Stromal cell of bone marrow (primary cell): Measurements from ENCODE around the gene RBP3.

Experiments used
- DNase-seq: peaks from one replicate; pipeline ENCODE4 v3.0.0-alpha.2; 2012; ENCODE audit warnings: low read depth

RBP3 gene

DNA sequence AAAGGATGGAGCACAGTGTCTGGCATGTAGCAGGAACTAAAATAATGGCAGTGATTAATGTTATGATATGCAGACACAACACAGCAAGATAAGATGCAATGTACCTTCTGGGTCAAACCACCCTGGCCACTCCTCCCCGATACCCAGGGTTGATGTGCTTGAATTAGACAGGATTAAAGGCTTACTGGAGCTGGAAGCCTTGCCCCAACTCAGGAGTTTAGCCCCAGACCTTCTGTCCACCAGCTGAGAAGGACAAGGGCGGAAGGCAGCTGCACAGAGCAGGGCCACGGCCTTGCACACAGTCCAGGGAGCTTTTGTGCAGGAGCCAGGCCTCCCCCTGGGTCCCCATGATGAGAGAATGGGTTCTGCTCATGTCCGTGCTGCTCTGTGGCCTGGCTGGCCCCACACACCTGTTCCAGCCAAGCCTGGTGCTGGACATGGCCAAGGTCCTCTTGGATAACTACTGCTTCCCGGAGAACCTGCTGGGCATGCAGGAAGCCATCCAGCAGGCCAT is at the start of gene RBP3:
RBP3 (plus strand) TSS at position 226 of the 514 bp plus-strand sequence; CDS start at position 348, 122 bp downstream.
- no peak for DNase-seq

DNA sequence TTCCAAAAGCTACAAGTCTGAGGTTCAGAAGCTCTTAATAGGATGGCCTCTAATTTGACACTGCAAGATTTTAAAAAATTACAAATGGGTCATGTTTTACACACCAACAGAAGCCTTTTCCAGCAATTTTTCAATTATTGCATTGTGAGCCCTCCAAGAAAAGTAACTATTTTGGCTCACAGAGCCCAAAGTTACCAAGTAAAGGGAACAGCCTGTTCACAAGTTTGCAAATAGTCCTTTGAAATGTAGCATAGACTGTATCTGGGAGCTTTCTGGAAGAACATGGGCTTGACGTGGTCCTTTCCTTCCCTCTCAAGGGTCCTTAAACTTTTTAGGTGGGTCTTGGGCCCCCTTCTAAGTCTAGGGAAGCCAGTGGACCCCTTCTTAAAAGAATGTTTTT is 49.4 kb upstream of the RBP3 start:
- no peak for DNase-seq

DNA sequence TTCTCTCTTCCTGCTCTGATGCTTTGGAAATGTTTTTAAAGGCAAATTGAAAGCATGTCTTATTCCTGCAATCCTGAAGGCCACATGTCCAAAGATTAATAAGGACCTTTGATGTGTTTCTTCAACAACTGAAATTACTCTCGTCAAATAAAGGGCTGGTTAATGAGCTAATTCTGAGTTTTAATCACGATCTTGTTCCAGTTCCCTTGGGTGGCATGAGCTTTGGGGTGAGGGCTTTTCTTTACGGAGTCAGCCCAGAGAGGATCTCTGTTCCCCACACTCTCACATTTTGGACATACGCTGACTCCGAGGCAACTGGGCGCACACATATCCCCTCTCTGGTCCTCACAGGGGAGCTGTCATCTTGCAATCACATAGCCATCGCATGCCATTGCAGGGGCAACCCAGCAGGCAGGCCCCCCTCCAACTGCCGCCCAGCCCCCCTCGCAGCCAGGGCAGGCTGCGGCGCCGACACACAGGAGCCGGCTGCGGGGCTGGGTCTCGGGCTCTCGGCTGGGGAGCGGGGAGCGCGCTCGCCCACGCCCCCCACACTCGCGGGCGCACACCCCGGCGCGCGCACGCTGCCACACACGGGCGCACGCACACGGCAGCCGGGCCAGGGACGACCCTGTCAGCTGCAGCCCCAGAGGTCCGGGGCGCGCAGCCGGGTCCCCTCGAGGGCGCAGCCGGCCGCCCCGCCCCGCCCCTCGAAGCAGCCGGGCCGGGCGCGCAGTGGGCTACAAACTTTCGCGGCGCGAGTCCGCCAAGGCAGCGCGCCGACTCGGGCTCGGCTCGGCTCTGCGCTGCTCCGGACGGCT is 48.3 kb upstream of the RBP3 start, which contains the start of gene GDF10:
GDF10 (plus strand) TSS at position 587 of the 818 bp plus-strand sequence. CDS start 455 bp downstream, outside the sequence.
- no peak for DNase-seq

DNA sequence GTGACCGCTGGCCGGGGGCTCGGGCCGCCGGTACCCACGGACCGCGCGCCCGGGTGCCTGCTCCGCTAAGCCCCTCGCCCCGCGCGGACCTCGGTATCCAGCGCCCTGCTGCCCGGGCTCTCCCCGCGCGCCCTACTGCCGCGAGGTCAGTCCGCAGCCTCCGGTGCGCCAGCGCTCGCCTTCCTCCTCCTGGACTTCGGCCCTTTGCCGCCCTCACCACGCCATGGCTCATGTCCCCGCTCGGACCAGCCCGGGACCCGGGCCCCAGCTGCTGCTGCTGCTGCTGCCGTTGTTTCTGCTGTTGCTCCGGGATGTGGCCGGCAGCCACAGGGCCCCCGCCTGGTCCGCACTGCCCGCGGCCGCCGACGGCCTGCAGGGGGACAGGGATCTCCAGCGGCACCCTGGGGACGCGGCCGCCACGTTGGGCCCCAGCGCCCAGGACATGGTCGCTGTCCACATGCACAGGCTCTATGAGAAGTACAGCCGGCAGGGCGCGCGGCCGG is 47.7 kb upstream of the RBP3 start:
- DNase-seq: no peak

DNA sequence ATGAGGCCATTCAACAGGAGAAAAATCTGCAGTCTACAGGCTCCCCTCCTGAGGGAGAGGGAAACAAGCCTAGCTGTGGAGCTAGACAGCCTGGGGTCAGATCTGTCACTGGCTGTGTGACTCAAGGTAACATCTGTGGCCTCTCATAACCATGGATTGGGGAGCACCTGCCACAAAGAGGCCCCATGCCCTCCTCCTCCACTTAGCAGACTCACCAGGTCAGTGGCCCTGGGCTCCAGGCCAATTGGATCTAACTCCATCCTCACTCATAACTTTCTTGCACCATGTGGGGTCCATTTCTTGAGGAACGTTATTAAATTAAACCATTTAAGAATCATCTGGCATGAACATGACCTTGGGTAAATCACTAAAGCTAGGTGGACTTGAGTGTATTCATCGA is 46.3 kb upstream of the RBP3 start:
- no peak for DNase-seq

DNA sequence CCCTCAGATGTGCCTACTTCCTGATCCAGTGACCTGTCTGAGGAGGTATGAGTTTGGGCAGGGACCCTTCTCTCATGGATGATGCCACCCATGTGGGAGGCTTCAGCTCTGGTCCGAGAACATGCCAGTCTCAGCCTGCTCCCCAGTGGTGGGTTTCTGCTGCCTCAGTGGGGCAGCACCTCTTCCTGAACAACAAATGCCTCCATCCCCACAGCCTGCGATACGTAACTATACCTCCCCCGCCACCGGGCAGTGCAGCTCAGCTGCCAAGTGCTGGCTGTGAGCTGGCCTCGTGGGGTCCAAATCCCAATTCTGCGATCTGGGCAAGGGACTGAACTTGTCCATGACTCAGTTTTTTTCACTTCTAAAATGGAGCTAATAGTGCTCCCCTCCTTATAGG is 45.1 kb upstream of the RBP3 start:
- DNase-seq: no peak

DNA sequence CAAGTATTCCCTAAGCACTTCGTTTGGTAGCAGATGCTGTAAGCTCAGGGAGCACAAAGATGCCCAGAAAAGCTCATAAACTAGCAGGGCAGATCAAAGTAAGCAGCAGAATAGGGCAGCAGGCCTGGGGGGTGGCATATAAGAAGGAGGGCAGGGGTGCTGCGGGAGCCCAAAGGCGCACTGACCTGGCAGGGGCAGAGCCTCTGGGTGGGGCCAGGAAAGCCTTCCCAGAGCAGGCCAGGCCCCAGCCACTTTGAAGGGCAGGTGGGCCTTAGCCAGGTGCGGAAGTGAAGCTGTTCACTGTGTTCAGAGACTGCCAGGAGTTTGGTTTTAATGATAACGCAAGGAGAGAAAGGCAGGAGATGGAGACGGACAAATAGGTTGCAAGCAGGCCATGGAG is 44.3 kb upstream of the RBP3 start:
- DNase-seq: no peak

DNA sequence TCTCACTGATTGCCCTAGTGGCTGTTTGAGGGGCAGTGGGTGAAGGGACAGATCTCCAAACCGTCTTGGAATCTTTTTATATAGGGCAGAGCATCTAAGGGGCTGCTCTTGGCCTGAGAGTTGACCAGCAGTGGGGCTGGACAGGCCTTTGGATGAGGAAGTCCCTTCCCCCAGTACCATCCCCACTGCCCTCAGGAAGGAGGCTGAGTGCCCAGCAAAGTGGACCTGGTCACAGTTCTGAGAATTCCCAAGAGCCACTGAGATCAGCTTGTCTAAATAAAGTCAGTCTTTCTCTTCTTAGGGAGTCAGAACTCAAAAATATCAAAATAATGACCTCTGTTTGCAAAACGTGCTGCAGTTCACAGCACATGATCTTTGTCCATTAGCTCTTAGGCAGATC is 42.6 kb upstream of the RBP3 start:
- no peak for DNase-seq

DNA sequence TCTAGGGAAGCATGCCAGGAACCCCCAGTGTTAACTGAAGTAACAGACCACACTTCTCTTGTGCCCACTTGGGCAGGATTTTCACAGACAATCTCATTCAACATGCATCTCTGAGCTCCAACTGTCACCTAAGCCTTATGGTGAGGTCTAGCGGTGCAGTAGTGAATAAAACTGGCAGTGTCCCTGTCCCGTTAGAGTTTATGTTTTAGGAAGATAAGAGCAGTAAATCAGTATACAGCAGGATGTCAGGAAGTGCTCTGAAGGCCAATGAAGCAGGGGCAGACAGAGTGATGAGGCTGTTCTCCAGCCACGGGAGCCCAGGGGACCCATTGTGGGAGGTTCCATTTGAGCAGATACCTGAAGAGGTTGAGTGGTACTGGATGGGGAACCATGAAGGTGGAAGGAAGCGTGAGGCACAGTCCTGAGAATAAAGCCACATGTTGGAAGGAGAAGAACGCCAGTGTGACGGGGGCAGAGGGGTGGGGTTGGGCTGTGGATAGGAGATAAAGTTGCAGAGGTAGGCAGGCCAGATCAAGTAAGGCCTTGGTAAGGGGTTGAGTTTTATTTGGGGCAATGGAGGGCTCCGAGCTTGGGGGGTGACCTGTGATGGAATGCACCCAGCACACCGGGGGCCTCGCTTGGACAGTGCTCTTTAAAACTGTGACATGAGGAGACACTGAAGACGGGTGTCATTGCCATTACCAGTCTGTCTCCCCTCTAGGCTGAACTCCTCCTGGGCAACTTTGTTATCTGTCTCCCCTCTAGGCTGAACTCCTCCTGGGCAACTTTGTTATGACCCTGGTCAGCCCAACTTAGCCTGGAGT is 41.6 kb upstream of the RBP3 start:
- DNase-seq: no peak

DNA sequence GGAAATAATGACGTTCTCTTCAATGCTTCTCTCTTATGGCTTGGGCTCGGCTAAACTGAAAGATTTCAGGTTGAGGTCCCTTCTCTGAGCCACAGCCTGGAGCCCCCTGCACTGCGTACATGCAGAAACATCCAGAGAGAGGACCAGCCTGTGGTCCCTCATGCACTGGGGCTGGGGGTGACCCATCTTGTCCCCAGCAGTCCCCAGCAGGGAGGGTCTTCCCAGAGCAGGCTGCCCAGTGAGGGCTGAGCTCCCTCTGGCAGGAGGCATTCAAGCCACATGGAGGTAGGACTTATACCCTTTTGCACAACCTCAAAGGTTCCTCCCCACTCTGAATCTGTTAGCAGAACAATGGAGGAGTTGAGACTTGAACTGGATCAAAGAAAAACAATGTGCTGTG is 40.8 kb upstream of the RBP3 start:
- no peak for DNase-seq

DNA sequence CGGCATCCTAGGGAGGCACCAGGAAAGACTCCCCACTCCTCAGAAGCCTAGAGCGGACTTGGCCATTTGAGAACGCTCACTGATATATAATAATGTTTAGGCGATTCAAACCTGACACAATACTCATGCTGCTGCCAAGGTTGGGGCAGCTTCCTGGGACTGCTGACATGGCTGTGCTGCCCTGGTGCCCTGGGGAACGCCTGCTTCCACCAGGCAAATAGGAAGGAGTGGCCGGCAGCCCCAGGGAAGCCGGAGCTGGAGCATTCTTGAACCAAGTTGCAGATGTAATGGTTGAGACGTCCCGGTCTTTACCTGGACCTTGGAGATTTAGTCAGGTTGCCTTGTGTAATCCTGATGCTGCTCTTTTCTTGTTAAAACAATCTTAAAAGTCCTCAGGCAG is 39.4 kb upstream of the RBP3 start:
- no peak for DNase-seq

DNA sequence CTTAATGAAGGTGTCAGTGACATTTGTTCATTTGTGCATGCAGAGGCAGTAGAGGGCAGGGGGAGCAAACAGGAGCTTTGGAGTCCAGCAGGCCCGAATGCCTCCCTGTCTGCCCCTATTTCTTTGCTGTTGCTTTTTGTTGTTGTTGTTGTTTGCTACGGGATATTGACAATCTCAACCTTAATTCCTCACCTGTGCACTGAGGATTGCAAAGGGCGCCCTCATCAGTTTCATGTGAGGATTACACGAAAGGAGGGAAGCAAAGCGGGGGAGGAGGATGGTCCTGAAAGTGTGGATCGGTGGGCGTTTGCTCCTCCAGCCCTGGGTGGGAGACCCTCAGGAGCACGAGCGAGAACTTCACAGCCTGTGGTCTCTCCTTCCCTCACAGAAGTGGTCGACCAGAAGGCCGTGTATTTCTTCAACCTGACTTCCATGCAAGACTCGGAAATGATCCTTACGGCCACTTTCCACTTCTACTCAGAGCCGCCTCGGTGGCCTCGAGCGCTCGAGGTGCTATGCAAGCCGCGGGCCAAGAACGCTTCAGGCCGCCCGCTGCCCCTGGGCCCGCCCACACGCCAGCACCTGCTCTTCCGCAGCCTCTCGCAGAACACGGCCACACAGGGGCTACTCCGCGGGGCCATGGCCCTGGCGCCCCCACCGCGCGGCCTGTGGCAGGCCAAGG is 38.6 kb upstream of the RBP3 start:
- no peak for DNase-seq

DNA sequence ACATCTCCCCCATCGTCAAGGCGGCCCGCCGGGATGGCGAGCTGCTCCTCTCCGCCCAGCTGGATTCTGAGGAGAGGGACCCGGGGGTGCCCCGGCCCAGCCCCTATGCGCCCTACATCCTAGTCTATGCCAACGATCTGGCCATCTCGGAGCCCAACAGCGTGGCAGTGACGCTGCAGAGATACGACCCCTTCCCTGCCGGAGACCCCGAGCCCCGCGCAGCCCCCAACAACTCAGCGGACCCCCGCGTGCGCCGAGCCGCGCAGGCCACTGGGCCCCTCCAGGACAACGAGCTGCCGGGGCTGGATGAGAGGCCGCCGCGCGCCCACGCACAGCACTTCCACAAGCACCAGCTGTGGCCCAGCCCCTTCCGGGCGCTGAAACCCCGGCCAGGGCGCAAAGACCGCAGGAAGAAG is 38.1 kb upstream of the RBP3 start:
- no peak for DNase-seq

DNA sequence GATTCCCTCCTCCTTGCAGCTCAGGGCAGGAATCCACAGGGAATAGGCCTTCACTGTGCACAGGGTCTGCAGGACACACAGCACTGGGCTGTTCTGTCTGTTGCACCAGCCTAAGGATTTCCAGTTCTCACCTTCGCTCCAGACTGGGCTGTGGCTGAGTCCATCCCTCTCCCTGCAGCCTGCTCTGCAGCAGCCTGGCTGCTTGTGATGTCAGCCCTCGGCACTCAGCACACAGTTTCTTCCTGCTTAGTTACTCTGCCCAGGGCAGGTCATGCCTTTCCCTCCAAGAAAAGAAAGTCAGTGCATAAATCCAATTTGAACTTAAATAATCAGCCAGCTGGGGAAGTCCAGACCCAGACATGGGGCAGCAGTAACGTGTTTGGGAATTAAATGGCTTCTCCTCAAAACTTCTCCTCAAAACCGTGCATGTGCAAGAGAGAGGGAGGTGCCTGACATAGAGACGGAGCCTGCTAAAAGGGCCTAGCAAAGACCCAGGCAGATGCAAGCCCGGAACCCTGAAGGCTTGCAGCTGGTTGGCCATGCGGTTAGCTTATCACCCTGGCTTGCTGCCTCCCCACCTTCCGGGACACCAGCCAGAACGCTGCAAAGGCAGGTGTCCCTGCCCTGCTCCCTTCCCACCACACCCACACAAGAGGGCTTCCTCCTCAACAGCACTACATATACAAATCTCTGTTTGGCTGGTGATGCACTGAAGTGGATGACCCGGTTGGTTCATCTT is 36.8 kb upstream of the RBP3 start:
- DNase-seq: no peak

DNA sequence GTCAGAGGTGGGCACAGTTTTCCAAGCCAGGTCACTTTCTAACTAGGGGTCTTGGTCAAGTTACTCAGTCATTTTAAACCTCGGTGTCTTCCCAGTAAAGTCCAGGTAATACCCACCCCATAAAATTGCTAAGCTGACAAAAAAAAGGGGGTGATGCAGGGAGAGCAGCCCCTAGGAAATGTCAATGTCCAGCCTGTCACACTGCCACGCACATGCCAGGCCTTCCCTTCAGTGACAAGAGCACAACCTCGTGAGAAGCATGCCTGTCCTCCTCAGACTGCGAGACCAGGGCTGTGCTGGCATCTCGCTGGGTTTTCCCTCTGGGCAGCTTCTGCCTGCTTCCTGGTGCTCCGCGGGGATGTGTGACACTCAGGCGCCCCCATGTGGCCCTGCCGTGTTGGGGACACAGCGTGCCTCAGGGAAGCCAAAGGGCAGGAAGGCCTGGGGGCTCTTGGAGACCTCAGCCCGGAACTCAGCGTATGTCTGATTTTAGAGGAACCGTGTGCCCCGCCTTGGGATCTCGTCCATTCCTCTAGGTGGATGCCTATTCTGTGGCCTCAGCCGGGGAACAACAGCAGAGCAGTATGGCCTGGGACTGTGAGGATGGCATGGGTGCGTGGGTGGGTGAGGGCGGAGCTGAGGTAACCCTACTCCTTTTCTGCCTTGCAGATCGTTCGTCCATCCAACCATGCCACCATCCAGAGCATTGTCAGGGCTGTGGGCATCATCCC is 36.1 kb upstream of the RBP3 start:
- peak; percentile 34 for DNase-seq

DNA sequence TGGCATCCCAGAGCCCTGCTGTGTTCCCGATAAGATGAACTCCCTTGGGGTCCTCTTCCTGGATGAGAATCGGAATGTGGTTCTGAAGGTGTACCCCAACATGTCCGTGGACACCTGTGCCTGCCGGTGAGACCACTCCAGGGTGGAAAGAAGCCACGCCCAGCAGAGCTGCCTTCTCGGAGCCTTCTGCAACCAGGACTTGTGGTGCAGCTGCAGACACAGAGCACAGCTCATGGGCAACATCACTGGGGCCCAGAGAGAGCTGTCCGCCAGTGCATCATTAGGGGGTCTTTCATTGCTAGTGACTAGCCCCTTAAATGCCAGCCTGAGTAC is 35.5 kb upstream of the RBP3 start:
- DNase-seq: no peak

DNA sequence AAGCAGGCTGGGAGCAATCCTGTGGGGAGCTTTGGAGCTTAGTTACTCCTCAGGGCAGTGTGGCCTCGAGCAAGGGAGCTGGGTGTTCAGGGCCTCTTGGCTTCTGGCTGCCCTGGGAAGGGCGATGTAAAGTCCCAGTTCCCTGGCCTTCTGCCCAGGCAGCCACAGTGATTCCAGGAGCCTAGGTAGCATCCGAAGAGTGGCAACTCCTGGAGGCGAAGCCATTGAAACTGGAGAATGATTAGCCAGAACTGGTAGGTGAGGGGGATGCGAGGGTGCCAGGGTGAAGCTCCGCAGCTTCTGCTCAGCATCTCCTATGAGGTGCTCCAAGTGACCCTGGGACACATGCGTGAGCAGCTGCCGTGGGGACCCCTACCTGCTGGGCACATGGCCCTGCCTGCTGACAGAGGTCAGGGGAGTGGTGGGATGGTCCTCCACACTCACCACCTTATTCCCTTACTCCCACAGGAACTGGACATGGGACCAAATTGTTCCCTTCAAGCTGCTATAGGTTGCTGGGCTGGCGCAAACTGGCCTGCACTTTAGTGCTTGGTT is 33.7 kb upstream of the RBP3 start:
- DNase-seq: no peak

DNA sequence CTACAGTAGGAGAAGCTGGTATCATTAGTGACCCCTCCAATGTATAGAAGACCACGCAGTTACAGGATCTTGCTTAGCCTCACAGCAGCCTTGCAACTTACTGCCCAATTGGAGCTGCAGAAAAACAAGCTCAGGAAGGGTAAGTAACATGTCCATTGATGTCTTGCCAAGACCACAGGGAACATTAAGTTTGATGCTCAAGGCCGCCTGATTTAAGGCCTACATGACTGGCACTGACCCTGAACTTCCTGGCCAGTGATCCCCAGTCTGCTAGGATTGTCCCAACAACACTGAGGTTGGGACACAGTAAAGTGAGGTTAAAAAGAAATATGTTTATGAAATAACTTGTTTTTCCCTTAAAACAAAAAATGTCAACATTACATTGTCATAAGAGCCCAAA is 32.7 kb upstream of the RBP3 start:
- DNase-seq: no peak

DNA sequence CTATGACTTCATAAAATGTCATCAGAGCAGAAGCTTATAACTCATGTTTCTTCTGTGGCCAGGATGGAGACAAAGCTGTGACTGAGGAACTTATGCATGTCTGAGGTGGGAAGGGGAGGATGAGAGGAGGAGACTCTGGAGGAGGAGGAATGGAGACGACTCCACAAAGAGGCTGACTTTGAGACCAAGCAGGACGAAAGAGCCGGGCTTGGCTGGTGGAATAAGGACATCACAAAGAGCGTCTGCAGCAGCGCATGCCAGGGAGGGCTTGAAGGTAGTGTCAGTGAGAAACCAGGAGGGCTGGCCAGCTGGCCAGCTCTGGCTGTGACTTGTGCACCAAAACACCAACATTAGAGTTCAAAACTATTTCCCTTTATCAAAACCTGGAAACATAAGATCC is 32.0 kb upstream of the RBP3 start:
- DNase-seq: no peak

DNA sequence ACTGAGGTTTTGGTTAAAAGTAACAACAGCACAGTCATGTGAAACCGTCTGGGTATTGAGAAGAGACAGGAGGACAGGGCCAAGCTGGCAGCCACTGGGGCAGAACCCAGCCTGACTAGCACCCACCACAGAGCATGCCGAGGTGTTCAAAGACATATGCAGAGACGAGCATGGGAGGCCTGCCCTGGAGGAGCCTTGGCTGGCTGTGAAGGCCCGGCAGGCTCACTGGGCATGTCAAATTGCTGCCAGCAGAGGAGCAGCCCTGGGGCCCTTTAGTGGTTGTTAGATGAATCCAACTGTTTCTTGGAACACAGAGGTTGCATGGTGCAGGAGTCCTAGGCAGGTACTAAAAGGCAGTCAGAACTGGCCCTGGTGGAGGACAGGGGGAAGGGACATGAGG is 30.9 kb upstream of the RBP3 start:
- DNase-seq: no peak

DNA sequence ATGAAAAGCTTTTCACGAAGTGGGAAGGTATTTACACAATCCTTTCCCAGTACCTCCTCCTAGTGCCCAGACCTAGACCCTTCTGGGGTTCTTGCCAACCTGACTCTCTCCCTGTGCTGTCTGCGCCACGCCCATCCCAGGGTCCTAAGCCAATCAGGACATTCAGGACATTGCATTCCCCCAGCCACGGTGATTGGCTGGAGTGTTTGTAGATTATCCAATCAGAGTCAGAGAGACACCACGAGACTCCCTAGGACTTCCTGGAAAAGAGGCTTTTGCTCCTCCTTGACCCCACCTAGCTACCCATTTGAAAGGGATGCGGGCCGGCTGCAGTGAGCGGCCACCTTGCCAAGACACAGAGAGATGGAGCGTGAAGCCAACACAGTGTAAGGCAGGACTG is 29.5 kb upstream of the RBP3 start:
- DNase-seq: no peak
